ENCODE results near the gene PTBP2.

GRCh38 chr1:96722161-96722922 is 758 bp downstream of the PTBP2 start:
- no peak for TF ChIP-seq CTCF (IDR thresholded peaks at IDR 0.05)
- peak; percentile 33 for TF ChIP-seq POLR2A (IDR thresholded peaks at IDR 0.05)

Measured in transverse colon (tissue), 3 donors.